Measurements from ENCODE around the gene ADAD2. TPM values are rescaled to one million over a fixed set of nuclear protein-coding genes. Genes with fewer than 3 reads are reported as not detected.

The ADAD2 gene
- total and polyA plus RNA-seq, 2 of the 4 experiments (the other 2 are of a cell fraction): not detected

- Histone ChIP-seq H3K56ac (ENCODE audit: extremely low read depth, insufficient read depth, low read length) (no peak overlapping the region), H3K79me1 (ENCODE audit: low read depth in 1 of 2, low read length in 2 of 2) (no peaks in the 10 kb centered on the region), H3K4me3 (ENCODE audit: insufficient read depth, low read depth, low read length) (no peak overlapping the region), H3K27ac (ENCODE audit: insufficient read depth, low read length) (no peak overlapping the region), H3K4me2 (ENCODE audit: low read depth, low read length) (no peak overlapping the region), H3K36me3 (ENCODE audit: control insufficient read depth, insufficient read depth, low read length) (no peaks in the 10 kb centered on the region), H2BK15ac (ENCODE audit: low read depth, low read length) (no peak overlapping the region), H3K4me1 (ENCODE audit: control insufficient read depth, insufficient read depth, low read length) (no peaks in the 10 kb centered on the region; the same call in 1 of the 2 replicates), H3K9ac (ENCODE audit: low read depth, low read length) (no peak overlapping the region), H4K20me1 (ENCODE audit: insufficient read depth, low read length) (no peaks in the 10 kb centered on the region), H3K23ac (ENCODE audit: low read depth, low read length) (no peak overlapping the region), H2AFZ (replicated peaks; ENCODE audit: low read length, poor library complexity) (no peak overlapping the region), H3K4ac (ENCODE audit: low read depth, low read length) (no peak overlapping the region), H3K14ac (replicated peaks; ENCODE audit: low read depth, low read length) (no peak overlapping the region), H2BK20ac (ENCODE audit: low read depth, low read length) (no peak overlapping the region), H3K18ac (ENCODE audit: low read depth, low read length) (no peak overlapping the region), H2AK5ac (ENCODE audit: low read depth, low read length) (no peak overlapping the region), H2AK9ac (replicated peaks; ENCODE audit: low read depth, low read length, poor library complexity) (no peak overlapping the region), H2BK5ac (ENCODE audit: low read depth, low read length, poor library complexity, severe bottlenecking) (no peak overlapping the region), H3K9me3 (ENCODE audit: control insufficient read depth, insufficient read depth, low read length) (no peaks in the 10 kb centered on the region), H4K8ac (ENCODE audit: low read depth in 2 of 2, low read length in 2 of 2) (no peak overlapping the region), H2BK120ac (ENCODE audit: low read depth, low read length) (no peak overlapping the region), H3K9me1 (ENCODE audit: insufficient read depth, low read length) (no peaks in the 10 kb centered on the region), H4K5ac (ENCODE audit: low read depth, low read length) (no peak overlapping the region), H3K27me3 (ENCODE audit: control insufficient read depth, insufficient read depth, low read length) (peaks cover 57% of the 10 kb centered on the region), H4K91ac (ENCODE audit: insufficient read depth, low read depth, low read length) (no peak overlapping the region)
- TF ChIP-seq CTCF (conservative IDR thresholded peaks at IDR 0.05; ENCODE audit: low read depth, low read length): no peak
- no peak for TF ChIP-seq RAD21 (IDR thresholded peaks at IDR 0.05; ENCODE audit: low read length)
- TF ChIP-seq RCOR1 (IDR thresholded peaks at IDR 0.05; ENCODE audit: insufficient replicate concordance, low read length): no peak
- no peak for TF ChIP-seq ELK1 (IDR thresholded peaks at IDR 0.05; ENCODE audit: borderline replicate concordance, low read depth, low read length)
- no peak for TF ChIP-seq FOS (IDR thresholded peaks at IDR 0.05; ENCODE audit: low read depth, low read length)
- in situ Hi-C loops (cut with MboI; ENCODE audit: low sequenced_read_pairs): no loop called here
- dilution Hi-C loops (cut with HindIII; ENCODE audit: low sequenced_read_pairs, unreplicated experiment): no loop called here
- ATAC-seq (ENCODE audit: low read depth) (no peak), DNase-seq (no peak)
- ChIA-PET POLR2A (ENCODE audit: unreplicated experiment) (no interaction called here), CTCF (interaction anchor here (1.0 to 1.1 kb wide), 2 partner anchors 8 to 50 kb away, joined by 3 read pairs; no protein-coding TSS in a partner anchor)
- intact Hi-C loops (cut with micrococcal nuclease): no loop called here
- BruUV-seq (replicated peaks): no TSS peak
- 83% methylated on average over 13 of the region's 25 CpGs; no CpG with 5 or more reads in 1 of the 2 experiments for WGBS, 2 experiments (ENCODE audit: extremely low coverage in 2 of 2, insufficient read length in 1 of 2)
These were observed 45.7 kb downstream of the ADAD2 start for GRCh38 chr16:84236671-84237070.

Data from IMR-90 (cell line).